Measurements from ENCODE around the gene MXD1. TPM values are rescaled to one million over a fixed set of nuclear protein-coding genes. Genes with fewer than 3 reads are reported as not detected.

Gene MXD1
- total and polyA plus RNA-seq, 9 of the 15 experiments (the other 6 are each of a cell fraction or from before 2014, with no cell fraction given), result 6.7 to 35.9 (median 11.0) TPM

- no peak for TF ChIP-seq RERE (CRISPR knock-in tag; IDR thresholded peaks at IDR 0.05; ENCODE audit: borderline replicate concordance)
- TF ChIP-seq EP400 (IDR thresholded peaks at IDR 0.05), result peak; percentile 10; the same call in 1 of the 2 replicates
- TF ChIP-seq HBP1 (CRISPR knock-in tag; IDR thresholded peaks at IDR 0.05), result no peak
- TF ChIP-seq U2AF1 (optimal IDR thresholded peaks at IDR 0.05; ENCODE audit: low read depth, low read length), result no peak
These were observed 31.7 kb downstream of the MXD1 start (continued) for GRCh38 chr2:69946351-69947324.

Measured in K562 (cell line).